HEK293 (cell line): Measurements from ENCODE around the gene NDRG3.

ENCODE experiments used
- CTCF ChIP-seq: fragments of 450-650 bp; formaldehyde crosslinking; IDR thresholded peaks from 2 replicates; pipeline ENCODE4 v1.5.1; 2016; ENCODE audit warnings: missing biosample characterization, missing genetic modification characterization
- REST ChIP-seq: fragments of 450-650 bp; formaldehyde crosslinking; IDR thresholded peaks from 2 replicates; pipeline ENCODE4 v1.5.1; 2016; ENCODE audit warnings: missing biosample characterization, missing genetic modification characterization
- TRIM28 ChIP-seq: IDR thresholded peaks from 2 replicates; pipeline ENCODE4 v1.6.1; 2011; ENCODE audit warnings: low read length, control low read depth, borderline replicate concordance
- YY1 ChIP-seq: fragments of 450-650 bp; formaldehyde crosslinking; IDR thresholded peaks from 2 replicates; pipeline ENCODE4 v1.5.1; 2018; ENCODE audit warnings: missing biosample characterization, missing genetic modification characterization
- ZBTB11 ChIP-seq: fragments of 450-650 bp; formaldehyde crosslinking; conservative IDR thresholded peaks from 2 replicates; pipeline ENCODE4 v1.5.1; 2016; ENCODE audit warnings: low read depth, missing biosample characterization, missing genetic modification characterization
- ZNF184 ChIP-seq: fragments of 450-650 bp; IDR thresholded peaks from 2 replicates; pipeline ENCODE4 v1.5.1; 2018; ENCODE audit warnings: missing biosample characterization, mild to moderate bottlenecking, missing genetic modification characterization
- ZNF302 ChIP-seq: fragments of 450-650 bp; formaldehyde crosslinking; IDR thresholded peaks from 2 replicates; pipeline ENCODE4 v1.5.1; 2016; ENCODE audit warnings: missing biosample characterization, missing genetic modification characterization, low read depth
- ZNF544 ChIP-seq: fragments of 450-650 bp; formaldehyde crosslinking; IDR thresholded peaks from 2 replicates; pipeline ENCODE4 v1.5.0; 2017; ENCODE audit warnings: missing biosample characterization, missing genetic modification characterization
- ZNF558 ChIP-seq: fragments of 450-650 bp; formaldehyde crosslinking; IDR thresholded peaks from 2 replicates; pipeline ENCODE4 v1.5.1; 2016; ENCODE audit warnings: missing biosample characterization, missing genetic modification characterization
- ZNF707 ChIP-seq: fragments of 450-650 bp; formaldehyde crosslinking; IDR thresholded peaks from 2 replicates; pipeline ENCODE4 v1.5.1; 2016; ENCODE audit warnings: missing biosample characterization, missing genetic modification characterization
- ZNF776 ChIP-seq: fragments of 450-650 bp; formaldehyde crosslinking; IDR thresholded peaks from 2 replicates; pipeline ENCODE4 v1.5.0; 2017; ENCODE audit warnings: missing biosample characterization, missing genetic modification characterization, borderline replicate concordance
- ZNF777 ChIP-seq: fragments of 450-650 bp; formaldehyde crosslinking; IDR thresholded peaks from 2 replicates; pipeline ENCODE4 v1.5.1; 2017; ENCODE audit warnings: missing biosample characterization, missing genetic modification characterization, borderline replicate concordance
- ZNF785 ChIP-seq: fragments of 450-650 bp; formaldehyde crosslinking; IDR thresholded peaks from 2 replicates; pipeline ENCODE4 v1.5.1; 2016; ENCODE audit warnings: missing biosample characterization, missing genetic modification characterization
- TF ChIP-seq, protein P1 (sequence below): fragments of 450-650 bp; IDR thresholded peaks from 2 replicates; pipeline ENCODE4 v1.5.1; 2018; ENCODE audit warnings: missing biosample characterization, missing genetic modification characterization

GRCh38 chr20:36632147-36632486 is 113.8 kb downstream of the NDRG3 start:
- TF ChIP-seq TRIM28 (no peak), REST (tag by site-specific recombination) (no peak), CTCF (tag by site-specific recombination) (no peak), ZNF777 (no peak), ZNF184 (no peak), YY1 (no peak), ZNF776 (no peak), ZNF558 (no peak), ZBTB11 (tag by site-specific recombination) (no peak), ZNF544 (no peak), ZNF302 (tag by site-specific recombination) (no peak), ZNF785 (tag by site-specific recombination) (no peak), ZNF707 (tag by site-specific recombination) (no peak)
- TF ChIP-seq, protein P1, sequence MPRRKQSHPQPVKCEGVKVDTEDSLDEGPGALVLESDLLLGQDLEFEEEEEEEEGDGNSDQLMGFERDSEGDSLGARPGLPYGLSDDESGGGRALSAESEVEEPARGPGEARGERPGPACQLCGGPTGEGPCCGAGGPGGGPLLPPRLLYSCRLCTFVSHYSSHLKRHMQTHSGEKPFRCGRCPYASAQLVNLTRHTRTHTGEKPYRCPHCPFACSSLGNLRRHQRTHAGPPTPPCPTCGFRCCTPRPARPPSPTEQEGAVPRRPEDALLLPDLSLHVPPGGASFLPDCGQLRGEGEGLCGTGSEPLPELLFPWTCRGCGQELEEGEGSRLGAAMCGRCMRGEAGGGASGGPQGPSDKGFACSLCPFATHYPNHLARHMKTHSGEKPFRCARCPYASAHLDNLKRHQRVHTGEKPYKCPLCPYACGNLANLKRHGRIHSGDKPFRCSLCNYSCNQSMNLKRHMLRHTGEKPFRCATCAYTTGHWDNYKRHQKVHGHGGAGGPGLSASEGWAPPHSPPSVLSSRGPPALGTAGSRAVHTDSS (tag by site-specific recombination), result no peak
